Upper lobe of right lung (tissue), 1 donor: ENCODE measurements around the gene NDUFS7. TPM values are rescaled to one million over a fixed set of nuclear protein-coding genes. Genes with fewer than 3 reads are reported as not detected.

Experiments
- ATAC-seq: fragments of 200-7000 bp; cut with Tn5 transposase; one replicate; pipeline ENCODE4 v1.9.1; 2020; ENCODE audit warnings: mild to moderate bottlenecking, moderate library complexity
- DNase-seq: peaks from one replicate; pipeline ENCODE4 v3.0.0-alpha.2; 2020
- H3K27ac ChIP-seq: fragments of 200-600 bp; one replicate; pipeline ENCODE4 v1.8.0; 2022
- H3K27me3 ChIP-seq: fragments of 200-600 bp; one replicate; pipeline ENCODE4 v1.8.0; 2022; ENCODE audit warnings: mild to moderate bottlenecking
- H3K36me3 ChIP-seq: fragments of 200-600 bp; one replicate; pipeline ENCODE4 v1.8.0; 2022
- H3K4me1 ChIP-seq: fragments of 200-600 bp; one replicate; pipeline ENCODE4 v1.8.0; 2022
- H3K4me3 ChIP-seq: fragments of 200-600 bp; one replicate; pipeline ENCODE4 v1.8.0; 2022; ENCODE audit warnings: mild to moderate bottlenecking
- H3K9me3 ChIP-seq: fragments of 200-600 bp; one replicate; pipeline ENCODE4 v1.8.0; 2022
- CTCF ChIP-seq: fragments of 200-600 bp; IDR thresholded peaks from one replicate; pipeline ENCODE4 v1.8.0; 2022; ENCODE audit warnings: antibody characterized with exemption
- intact Hi-C: fragments of 100-400 bp; cut with DNase I; formaldehyde crosslinking; loops from one replicate; pipeline ENCODE4 v1.11.0; 2022
- total RNA-seq: library from RNA; stranded (reverse); fragmentation: NEBNext Ultra II Directional; extraction: Animal tissue kit (Norgen Biotek cat#: 25700); gene quantifications from one replicate; pipeline ENCODE4 v1.2.1, GENCODE V29; 2021
- donor health status: DM: no; HTN: yes; CAD: no; lungs with severe emphysema.

The NDUFS7 gene
- total RNA-seq, 1 donor from 2014 or later = 78.2 TPM

- Histone ChIP-seq H3K27ac (peak overlapping the region; percentile 30), H3K27me3 (no peaks in the 10 kb centered on the region)
- intact Hi-C loops = no loop called here
Observed at GRCh38 chr19:1366899-1367870, 16.5 kb upstream of the NDUFS7 start.

GRCh38 chr19:1369214-1369805 lies 14.4 kb upstream of the NDUFS7 start:
- Histone ChIP-seq H3K36me3 (peaks cover 67% of the 10 kb centered on the region), H3K27me3 (no peaks in the 10 kb centered on the region)
- TF ChIP-seq CTCF = no peak

More at GRCh38 chr19:1366899-1367870, 16.5 kb upstream of the NDUFS7 start:
- H3K4me1 ChIP-seq = peaks cover 11% of the 10 kb centered on the region
- ATAC-seq = peak; percentile 63
- TF ChIP-seq CTCF = no peak
- H3K36me3 ChIP-seq = peaks cover 65% of the 10 kb centered on the region
- no peak for DNase-seq
- H3K4me3 ChIP-seq = no peak overlapping the region
- no peaks in the 10 kb centered on the region for H3K9me3 ChIP-seq

GRCh38 chr19:1370579-1371361 lies 12.9 kb upstream of the NDUFS7 start:
- Histone ChIP-seq H3K27me3 (no peaks in the 10 kb centered on the region), H3K4me1 (peaks cover under 1% of the 10 kb centered on the region), H3K4me3 (no peak overlapping the region), H3K27ac (no peak overlapping the region), H3K36me3 (peaks cover 72% of the 10 kb centered on the region), H3K9me3 (no peaks in the 10 kb centered on the region)
- intact Hi-C loops = no loop called here
- TF ChIP-seq CTCF = no peak
- DNase-seq (no peak), ATAC-seq (no peak)

More at GRCh38 chr19:1369214-1369805, 14.4 kb upstream of the NDUFS7 start:
- H3K27ac ChIP-seq = no peak overlapping the region
- no peak overlapping the region for H3K4me3 ChIP-seq
- ATAC-seq (no peak), DNase-seq (no peak)
- no peaks in the 10 kb centered on the region for H3K9me3 ChIP-seq
- intact Hi-C loops = no loop called here
- H3K4me1 ChIP-seq = peaks cover 10% of the 10 kb centered on the region

- ATAC-seq = no peak
- DNase-seq = no peak
- Histone ChIP-seq H3K36me3 (peaks cover 64% of the 10 kb centered on the region), H3K27ac (peak overlapping the region; percentile 17), H3K9me3 (no peaks in the 10 kb centered on the region), H3K4me3 (no peak overlapping the region), H3K27me3 (no peaks in the 10 kb centered on the region), H3K4me1 (no peaks in the 10 kb centered on the region)
- intact Hi-C loops = no loop called here
- no peak for TF ChIP-seq CTCF
Observed at GRCh38 chr19:1373042-1373533, 10.6 kb upstream of the NDUFS7 start.

- H3K9me3 ChIP-seq = no peaks in the 10 kb centered on the region
- H3K27ac ChIP-seq = peak overlapping the region; percentile 17
- intact Hi-C loops = no loop called here
- ATAC-seq = no peak
- TF ChIP-seq CTCF = no peak
- no peaks in the 10 kb centered on the region for H3K4me1 ChIP-seq
- peaks cover 58% of the 10 kb centered on the region for H3K36me3 ChIP-seq
- no peak overlapping the region for H3K4me3 ChIP-seq
- H3K27me3 ChIP-seq = no peaks in the 10 kb centered on the region
- DNase-seq = no peak
Observed at GRCh38 chr19:1373534-1374249, 10.0 kb upstream of the NDUFS7 start.
